HepG2 (cell line): Measurements from ENCODE around the gene SETD1A. TPM values are rescaled to one million over a fixed set of nuclear protein-coding genes. Genes with fewer than 3 reads are reported as not detected.
A peak's percentile ranks its signal among the peaks of the same experiment; 100 is the strongest.

ENCODE experiments used
- DMTF1 ChIP-seq: sonication (generic); formaldehyde crosslinking; IDR thresholded peaks from 2 replicates; pipeline ENCODE4 v1.4.0; 2020; ENCODE audit warnings: mild to moderate bottlenecking, missing genetic modification reagents
- DRAP1 ChIP-seq: IDR thresholded peaks from 2 replicates; pipeline ENCODE4 v1.6.1; 2016; ENCODE audit warnings: missing genetic modification reagents, missing compliant biosample characterization
- KLF16 ChIP-seq, 2 experiments: sonication (generic) in 1 of 2; formaldehyde crosslinking in 1 of 2; IDR thresholded peaks; 2 replicates each; pipeline versions ENCODE4 v1.6.1 to v1.8.0; 2016 to 2023; ENCODE audit warnings: missing genetic modification reagents in 2 of 2, missing compliant biosample characterization in 1 of 2
- MAFK ChIP-seq, 2 experiments: IDR thresholded peaks in 1 of 2; conservative IDR thresholded peaks in 1 of 2; 2 replicates each; pipeline ENCODE4 v1.6.1; 2011; ENCODE audit warnings: improper control_type of control experiment in 2 of 2, low read length in 2 of 2
- PHB2 ChIP-seq: fragments of 450-650 bp; IDR thresholded peaks from 2 replicates; pipeline ENCODE4 v1.6.1; 2018; ENCODE audit not compliant: partially characterized antibody
- ZBTB44 ChIP-seq: sonication (generic); formaldehyde crosslinking; IDR thresholded peaks from 2 replicates; pipeline ENCODE4 v1.4.0; 2020; ENCODE audit warnings: missing genetic modification reagents
- ZNF362 ChIP-seq: sonication (generic); formaldehyde crosslinking; IDR thresholded peaks from 2 replicates; pipeline ENCODE4 v1.4.0; 2020; ENCODE audit warnings: missing genetic modification reagents, mild to moderate bottlenecking, borderline replicate concordance
- ZNF431 ChIP-seq: sonication (generic); formaldehyde crosslinking; IDR thresholded peaks from 2 replicates; pipeline ENCODE4 v1.9.0; 2022; ENCODE audit warnings: missing genetic modification reagents, low read depth, mild to moderate bottlenecking, borderline replicate concordance
- ZNF816 ChIP-seq: sonication (generic); formaldehyde crosslinking; IDR thresholded peaks from 2 replicates; pipeline ENCODE4 v1.8.0; 2022; ENCODE audit warnings: missing genetic modification reagents, mild to moderate bottlenecking, borderline replicate concordance
- polyA plus RNA-seq, 8 experiments: library from polyadenylated mRNA; depleted of rRNA in 3 of 8; stranded (reverse) in 7 of 8; unstranded in 1 of 8; fragments of >200 nt; fragmentation: Illumina TruSeq in 4 of 8; extraction: Trizol in 4 of 8; gene quantifications; 2 replicates each; pipeline versions ENCODE4 v1.2.1 to v1.2.3, GENCODE V29; 2011 to 2016; ENCODE audit warnings: low read depth in 4 of 8, missing spikeins in 1 of 8, mixed read lengths in 1 of 8; ENCODE audit not compliant: insufficient read depth in 1 of 8
- total RNA-seq, 5 experiments: library from RNA; depleted of rRNA; stranded (reverse); fragments of >200 nt; fragmentation: Illumina TruSeq; extraction: Trizol; gene quantifications; 2 replicates each; pipeline ENCODE4 v1.2.3, GENCODE V29; 2016; ENCODE audit warnings: low read depth in 1 of 5
- TF ChIP-seq, protein P1 (sequence below): sonication (generic); formaldehyde crosslinking; IDR thresholded peaks from 2 replicates; pipeline ENCODE4 v1.8.1; 2023; ENCODE audit warnings: missing genetic modification reagents, mild to moderate bottlenecking, borderline replicate concordance
- TF ChIP-seq, protein P2 (sequence below), 2 experiments: fragments of 450-650 bp in 1 of 2; sonication (generic) in 1 of 2; formaldehyde crosslinking in 1 of 2; IDR thresholded peaks; 2 replicates each; pipeline versions ENCODE4 v1.6.1 to v1.8.0; 2016 to 2022; ENCODE audit warnings: antibody characterized with exemption in 1 of 2, mild to moderate bottlenecking in 1 of 2, missing genetic modification reagents in 1 of 2

Gene SETD1A
- total and polyA plus RNA-seq, 2 of the 13 experiments (the other 11 are each of a cell fraction or from before 2014, with no cell fraction given) = 3.8 to 5.6 TPM

GRCh38 chr16:30998852-30999761 is 41.6 kb downstream of the SETD1A start (continued):
- TF ChIP-seq DRAP1 (peak; percentile 63), ZBTB44 (no peak), ZNF362 (CRISPR knock-in tag) (peak; percentile 66; the same call in 1 of the 2 replicates), MAFK (conservative IDR thresholded peaks at IDR 0.05 in 1 of 2, IDR thresholded peaks at IDR 0.05 in 1 of 2; ENCODE audit: low read length in 2 of 2) (no peak), ZNF431 (CRISPR knock-in tag) (0 out of 2 replicates have a peak, but pooled peaks have one; percentile 58), KLF16 (CRISPR knock-in tag; IDR thresholded peaks at IDR 0.05) (no peak), DMTF1 (CRISPR knock-in tag) (no peak), PHB2 (no peak), ZNF816 (no peak)
- TF ChIP-seq, protein P1, sequence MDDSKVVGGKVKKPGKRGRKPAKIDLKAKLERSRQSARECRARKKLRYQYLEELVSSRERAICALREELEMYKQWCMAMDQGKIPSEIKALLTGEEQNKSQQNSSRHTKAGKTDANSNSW (CRISPR knock-in tag) = no peak
- TF ChIP-seq, protein P2, sequence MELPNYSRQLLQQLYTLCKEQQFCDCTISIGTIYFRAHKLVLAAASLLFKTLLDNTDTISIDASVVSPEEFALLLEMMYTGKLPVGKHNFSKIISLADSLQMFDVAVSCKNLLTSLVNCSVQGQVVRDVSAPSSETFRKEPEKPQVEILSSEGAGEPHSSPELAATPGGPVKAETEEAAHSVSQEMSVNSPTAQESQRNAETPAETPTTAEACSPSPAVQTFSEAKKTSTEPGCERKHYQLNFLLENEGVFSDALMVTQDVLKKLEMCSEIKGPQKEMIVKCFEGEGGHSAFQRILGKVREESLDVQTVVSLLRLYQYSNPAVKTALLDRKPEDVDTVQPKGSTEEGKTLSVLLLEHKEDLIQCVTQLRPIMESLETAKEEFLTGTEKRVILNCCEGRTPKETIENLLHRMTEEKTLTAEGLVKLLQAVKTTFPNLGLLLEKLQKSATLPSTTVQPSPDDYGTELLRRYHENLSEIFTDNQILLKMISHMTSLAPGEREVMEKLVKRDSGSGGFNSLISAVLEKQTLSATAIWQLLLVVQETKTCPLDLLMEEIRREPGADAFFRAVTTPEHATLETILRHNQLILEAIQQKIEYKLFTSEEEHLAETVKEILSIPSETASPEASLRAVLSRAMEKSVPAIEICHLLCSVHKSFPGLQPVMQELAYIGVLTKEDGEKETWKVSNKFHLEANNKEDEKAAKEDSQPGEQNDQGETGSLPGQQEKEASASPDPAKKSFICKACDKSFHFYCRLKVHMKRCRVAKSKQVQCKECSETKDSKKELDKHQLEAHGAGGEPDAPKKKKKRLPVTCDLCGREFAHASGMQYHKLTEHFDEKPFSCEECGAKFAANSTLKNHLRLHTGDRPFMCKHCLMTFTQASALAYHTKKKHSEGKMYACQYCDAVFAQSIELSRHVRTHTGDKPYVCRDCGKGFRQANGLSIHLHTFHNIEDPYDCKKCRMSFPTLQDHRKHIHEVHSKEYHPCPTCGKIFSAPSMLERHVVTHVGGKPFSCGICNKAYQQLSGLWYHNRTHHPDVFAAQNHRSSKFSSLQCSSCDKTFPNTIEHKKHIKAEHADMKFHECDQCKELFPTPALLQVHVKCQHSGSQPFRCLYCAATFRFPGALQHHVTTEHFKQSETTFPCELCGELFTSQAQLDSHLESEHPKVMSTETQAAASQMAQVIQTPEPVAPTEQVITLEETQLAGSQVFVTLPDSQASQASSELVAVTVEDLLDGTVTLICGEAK (IDR thresholded peaks at IDR 0.05) = no peak
- TF ChIP-seq, protein P2 (CRISPR knock-in tag; IDR thresholded peaks at IDR 0.05) = no peak
